ENCODE data around the gene REEP6.
"Not testable (repeated sequence)": the region's sequence is repeated elsewhere in the genome, so short reads cannot be mapped to it uniquely, and the experiment has no call there.

The REEP6 gene

GRCh38 chr19:1483979-1484428 lies 7.0 kb upstream of the REEP6 start:
- DNase-seq, result no peak
- in situ Hi-C loops (cut with HindIII; ENCODE audit: low pct_ligation_motif_present, low pct_unique_long_range_greater_than_20kb, low sequenced_read_pairs), result no loop called here

GRCh38 chr19:1486720-1487575 lies 4.0 kb upstream of the REEP6 start:
- DNase-seq, result no peak
- in situ Hi-C loops (cut with HindIII; ENCODE audit: low pct_ligation_motif_present, low pct_unique_long_range_greater_than_20kb, low sequenced_read_pairs), result no loop called here

GRCh38 chr19:1487576-1488281 lies 3.3 kb upstream of the REEP6 start:
- DNase-seq, result no peak
- in situ Hi-C loops (cut with HindIII; ENCODE audit: low pct_ligation_motif_present, low pct_unique_long_range_greater_than_20kb, low sequenced_read_pairs), result no loop called here

GRCh38 chr19:1488282-1488601 lies 2.7 kb upstream of the REEP6 start:
- in situ Hi-C loops (cut with HindIII; ENCODE audit: low pct_ligation_motif_present, low pct_unique_long_range_greater_than_20kb, low sequenced_read_pairs), result no loop called here
- DNase-seq, result no peak

- in situ Hi-C loops (cut with HindIII; ENCODE audit: low pct_ligation_motif_present, low pct_unique_long_range_greater_than_20kb, low sequenced_read_pairs), result no loop called here
- no peak for DNase-seq
Observed at GRCh38 chr19:1489463-1490310, 1.3 kb upstream of the REEP6 start.

- in situ Hi-C loops (cut with HindIII; ENCODE audit: low pct_ligation_motif_present, low pct_unique_long_range_greater_than_20kb, low sequenced_read_pairs), result no loop called here
- DNase-seq, result peak; percentile 94
Observed at GRCh38 chr19:1490311-1491113, 469 bp upstream of the REEP6 start, which contains the start of gene PCSK4. Gene PCSK4 (minus strand): TSS chr19:1490350. CDS start chr19:1490346, 4 bp downstream.

GRCh38 chr19:1491849-1492170 lies 829 bp downstream of the REEP6 start:
- no peak for DNase-seq
- in situ Hi-C loops (cut with HindIII; ENCODE audit: low pct_ligation_motif_present, low pct_unique_long_range_greater_than_20kb, low sequenced_read_pairs), result no loop called here

- peak; percentile 31 for DNase-seq
- in situ Hi-C loops (cut with HindIII; ENCODE audit: low pct_ligation_motif_present, low pct_unique_long_range_greater_than_20kb, low sequenced_read_pairs), result no loop called here
Observed at GRCh38 chr19:1492474-1493006, 1.6 kb downstream of the REEP6 start.

GRCh38 chr19:1494115-1494815 lies 3.3 kb downstream of the REEP6 start:
- DNase-seq, result no peak
- in situ Hi-C loops (cut with HindIII; ENCODE audit: low pct_ligation_motif_present, low pct_unique_long_range_greater_than_20kb, low sequenced_read_pairs), result no loop called here

- DNase-seq, result no peak
- in situ Hi-C loops (cut with HindIII; ENCODE audit: low pct_ligation_motif_present, low pct_unique_long_range_greater_than_20kb, low sequenced_read_pairs), result no loop called here
Observed at GRCh38 chr19:1495051-1495798, 4.2 kb downstream of the REEP6 start.

GRCh38 chr19:1495799-1496713 lies 5.1 kb downstream of the REEP6 start:
- no peak for DNase-seq
- in situ Hi-C loops (cut with HindIII; ENCODE audit: low pct_ligation_motif_present, low pct_unique_long_range_greater_than_20kb, low sequenced_read_pairs), result no loop called here

GRCh38 chr19:1496714-1497577 lies 6.0 kb downstream of the REEP6 start:
- DNase-seq, result no peak
- in situ Hi-C loops (cut with HindIII; ENCODE audit: low pct_ligation_motif_present, low pct_unique_long_range_greater_than_20kb, low sequenced_read_pairs), result no loop called here

- DNase-seq, result no peak
- in situ Hi-C loops (cut with HindIII; ENCODE audit: low pct_ligation_motif_present, low pct_unique_long_range_greater_than_20kb, low sequenced_read_pairs), result no loop called here
Observed at GRCh38 chr19:1497578-1498235, 6.7 kb downstream of the REEP6 start.

GRCh38 chr19:1499231-1499630 lies 8.2 kb downstream of the REEP6 start:
- in situ Hi-C loops (cut with HindIII; ENCODE audit: low pct_ligation_motif_present, low pct_unique_long_range_greater_than_20kb, low sequenced_read_pairs); DNase-seq: not testable (repeated sequence)

GRCh38 chr19:1501200-1501595 lies 10.2 kb downstream of the REEP6 start:
- peak; percentile 66 for DNase-seq
- in situ Hi-C loops (cut with HindIII; ENCODE audit: low pct_ligation_motif_present, low pct_unique_long_range_greater_than_20kb, low sequenced_read_pairs), result no loop called here

Measured in ACHN (cell line).